ENCODE results near the gene EXOSC2.

EXOSC2 gene

GRCh38 chr9:130707225-130707976 is 13.8 kb downstream of the EXOSC2 start:
- H3K4me1 ChIP-seq (ENCODE audit: low read length), result 0 out of 2 replicates have a peak, but pooled peaks cover 3% of the 10 kb centered on the region
- H3K4me3 ChIP-seq (ENCODE audit: low read length), result no peak overlapping the region
- H3K79me2 ChIP-seq (ENCODE audit: low read length), result peaks cover 5% of the 10 kb centered on the region
- H4K20me1 ChIP-seq (ENCODE audit: insufficient read depth, low read length), result peaks cover 7% of the 10 kb centered on the region; the same call in 1 of the 2 replicates
- TF ChIP-seq, protein P1, sequence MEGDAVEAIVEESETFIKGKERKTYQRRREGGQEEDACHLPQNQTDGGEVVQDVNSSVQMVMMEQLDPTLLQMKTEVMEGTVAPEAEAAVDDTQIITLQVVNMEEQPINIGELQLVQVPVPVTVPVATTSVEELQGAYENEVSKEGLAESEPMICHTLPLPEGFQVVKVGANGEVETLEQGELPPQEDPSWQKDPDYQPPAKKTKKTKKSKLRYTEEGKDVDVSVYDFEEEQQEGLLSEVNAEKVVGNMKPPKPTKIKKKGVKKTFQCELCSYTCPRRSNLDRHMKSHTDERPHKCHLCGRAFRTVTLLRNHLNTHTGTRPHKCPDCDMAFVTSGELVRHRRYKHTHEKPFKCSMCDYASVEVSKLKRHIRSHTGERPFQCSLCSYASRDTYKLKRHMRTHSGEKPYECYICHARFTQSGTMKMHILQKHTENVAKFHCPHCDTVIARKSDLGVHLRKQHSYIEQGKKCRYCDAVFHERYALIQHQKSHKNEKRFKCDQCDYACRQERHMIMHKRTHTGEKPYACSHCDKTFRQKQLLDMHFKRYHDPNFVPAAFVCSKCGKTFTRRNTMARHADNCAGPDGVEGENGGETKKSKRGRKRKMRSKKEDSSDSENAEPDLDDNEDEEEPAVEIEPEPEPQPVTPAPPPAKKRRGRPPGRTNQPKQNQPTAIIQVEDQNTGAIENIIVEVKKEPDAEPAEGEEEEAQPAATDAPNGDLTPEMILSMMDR (IDR thresholded peaks at IDR 0.05; ENCODE audit: low read depth, low read length), result peak; percentile 91
- TF ChIP-seq EZH2phosphoT487 (IDR thresholded peaks at IDR 0.05; ENCODE audit: low read depth), result no peak
- peaks cover 30% of the 10 kb centered on the region for H3K36me3 ChIP-seq (replicated peaks; ENCODE audit: low read depth, low read length)
- H3K9ac ChIP-seq (ENCODE audit: low read length), result no peak overlapping the region
- no peak overlapping the region for H2AFZ ChIP-seq (ENCODE audit: low read depth, low read length)
- H3K27ac ChIP-seq (ENCODE audit: low read length), result no peak overlapping the region
- H3K9me3 ChIP-seq (ENCODE audit: insufficient read depth, low read length), result no peaks in the 10 kb centered on the region
- no peaks in the 10 kb centered on the region for H3K27me3 ChIP-seq (ENCODE audit: low read depth, low read length)
- H3K4me2 ChIP-seq (ENCODE audit: low read length), result no peak overlapping the region

DNA sequence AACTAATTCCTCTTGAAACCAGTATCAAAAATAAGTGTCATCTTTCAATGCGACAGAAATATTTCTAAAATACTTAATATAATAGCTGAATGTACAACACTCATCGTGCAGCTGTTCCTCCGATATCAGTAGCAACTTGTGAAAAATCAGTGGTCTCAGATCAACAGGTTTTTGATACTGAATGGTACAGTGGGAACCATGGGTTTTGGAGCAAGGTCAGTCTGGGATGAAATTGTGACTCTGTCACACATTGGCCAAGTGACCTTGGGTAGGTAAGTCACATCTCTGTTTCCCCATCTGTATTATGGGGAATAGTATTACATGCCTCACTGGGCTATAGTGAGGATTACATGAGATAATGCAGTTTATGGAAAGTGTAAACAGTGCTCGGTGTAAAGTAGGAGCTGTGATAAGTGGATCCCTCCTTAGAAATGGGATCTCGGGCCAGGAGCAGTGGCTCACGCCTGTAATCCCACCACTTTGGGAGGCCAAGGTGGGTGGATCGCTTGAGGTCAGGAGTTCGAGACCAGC is 17.3 kb downstream of the EXOSC2 start:
- H3K27me3 ChIP-seq (ENCODE audit: low read depth, low read length), result no peaks in the 10 kb centered on the region
- no peak overlapping the region for H2AFZ ChIP-seq (ENCODE audit: low read depth, low read length)
- H3K9ac ChIP-seq (ENCODE audit: low read length), result no peak overlapping the region
- H3K4me2 ChIP-seq (ENCODE audit: low read length), result no peak overlapping the region
- H4K20me1 ChIP-seq (ENCODE audit: insufficient read depth, low read length), result 0 out of 2 replicates have a peak, but pooled peaks cover 4% of the 10 kb centered on the region
- peaks cover 23% of the 10 kb centered on the region for H3K4me1 ChIP-seq (ENCODE audit: low read length)
- no peak overlapping the region for H3K4me3 ChIP-seq (ENCODE audit: low read length)
- TF ChIP-seq EZH2phosphoT487 (IDR thresholded peaks at IDR 0.05; ENCODE audit: low read depth), result no peak
- TF ChIP-seq, protein P1 (IDR thresholded peaks at IDR 0.05; ENCODE audit: low read depth, low read length), result no peak
- no peak overlapping the region for H3K27ac ChIP-seq (ENCODE audit: low read length)
- H3K9me3 ChIP-seq (ENCODE audit: insufficient read depth, low read length), result no peaks in the 10 kb centered on the region
- peaks cover 28% of the 10 kb centered on the region for H3K79me2 ChIP-seq (ENCODE audit: low read length)
- H3K36me3 ChIP-seq (replicated peaks; ENCODE audit: low read depth, low read length), result peaks cover 11% of the 10 kb centered on the region

GRCh38 chr9:130711469-130711868 is 17.9 kb downstream of the EXOSC2 start:
- Histone ChIP-seq H3K79me2 (ENCODE audit: low read length) (peaks cover 32% of the 10 kb centered on the region), H3K27ac (ENCODE audit: low read length) (no peak overlapping the region), H3K36me3 (replicated peaks; ENCODE audit: low read depth, low read length) (peaks cover 7% of the 10 kb centered on the region), H3K4me1 (ENCODE audit: low read length) (peaks cover 23% of the 10 kb centered on the region), H4K20me1 (ENCODE audit: insufficient read depth, low read length) (0 out of 2 replicates have a peak, but pooled peaks cover 4% of the 10 kb centered on the region), H3K4me3 (ENCODE audit: low read length) (peak overlapping the region; percentile 86; the same call in 1 of the 2 replicates), H3K9ac (ENCODE audit: low read length) (no peak overlapping the region), H3K4me2 (ENCODE audit: low read length) (peak overlapping the region; percentile 73; the same call in 1 of the 2 replicates), H3K9me3 (ENCODE audit: insufficient read depth, low read length) (no peaks in the 10 kb centered on the region), H3K27me3 (ENCODE audit: low read depth, low read length) (no peaks in the 10 kb centered on the region), H2AFZ (ENCODE audit: low read depth, low read length) (no peak overlapping the region)
- TF ChIP-seq, protein P1 (IDR thresholded peaks at IDR 0.05; ENCODE audit: low read depth, low read length), result no peak
- TF ChIP-seq EZH2phosphoT487 (IDR thresholded peaks at IDR 0.05; ENCODE audit: low read depth), result no peak

GRCh38 chr9:130712564-130713285 is 19.1 kb downstream of the EXOSC2 start:
- no peak for TF ChIP-seq EZH2phosphoT487 (IDR thresholded peaks at IDR 0.05; ENCODE audit: low read depth)
- TF ChIP-seq, protein P1 (IDR thresholded peaks at IDR 0.05; ENCODE audit: low read depth, low read length), result no peak
- H3K9me3 ChIP-seq (ENCODE audit: insufficient read depth, low read length), result no peaks in the 10 kb centered on the region
- H4K20me1 ChIP-seq (ENCODE audit: insufficient read depth, low read length), result no peaks in the 10 kb centered on the region
- peaks cover 4% of the 10 kb centered on the region for H3K36me3 ChIP-seq (replicated peaks; ENCODE audit: low read depth, low read length)
- H2AFZ ChIP-seq (ENCODE audit: low read depth, low read length), result peak overlapping the region; percentile 73
- peak overlapping the region; percentile 71 for H3K9ac ChIP-seq (ENCODE audit: low read length)
- peak overlapping the region; percentile 97 for H3K4me2 ChIP-seq (ENCODE audit: low read length)
- peak overlapping the region; percentile 80 for H3K27ac ChIP-seq (ENCODE audit: low read length)
- peak overlapping the region; percentile 86 for H3K4me3 ChIP-seq (ENCODE audit: low read length)
- no peaks in the 10 kb centered on the region for H3K27me3 ChIP-seq (ENCODE audit: low read depth, low read length)
- H3K79me2 ChIP-seq (ENCODE audit: low read length), result peaks cover 42% of the 10 kb centered on the region
- peaks cover 23% of the 10 kb centered on the region for H3K4me1 ChIP-seq (ENCODE audit: low read length)
